ENCODE results near the gene HSBP1.

- TF ChIP-seq CEBPB (IDR thresholded peaks at IDR 0.05) (no peak), BHLHE40 (IDR thresholded peaks at IDR 0.05; ENCODE audit: low read depth, low read length) (no peak), PBX3 (IDR thresholded peaks at IDR 0.05) (no peak), MAX (IDR thresholded peaks at IDR 0.05) (no peak), CHD2 (IDR thresholded peaks at IDR 0.05; ENCODE audit: low read length, partially characterized antibody) (no peak), HDAC2 (IDR thresholded peaks at IDR 0.05) (no peak), CTCF (IDR thresholded peaks at IDR 0.05) (no peak), REST (IDR thresholded peaks at IDR 0.05) (no peak), MYC (IDR thresholded peaks at IDR 0.05; ENCODE audit: borderline replicate concordance, low read length) (no peak), MAFK (IDR thresholded peaks at IDR 0.05; ENCODE audit: partially characterized antibody) (no peak), POLR2AphosphoS2 (conservative IDR thresholded peaks at IDR 0.05; ENCODE audit: low read length) (no peak), POLR2A (IDR thresholded peaks at IDR 0.05; ENCODE audit: low read length) (no peak)
Observed at GRCh38 chr16:83806036-83806435, 1.7 kb upstream of the HSBP1 start.
